Lung (tissue), 12 donors: ENCODE data around the gene NABP1. TPM values are rescaled to one million over a fixed set of nuclear protein-coding genes. Genes with fewer than 3 reads are reported as not detected.

Source experiments
- ATAC-seq: fragments of 200-7000 bp; cut with Tn5 transposase; one replicate; pipeline ENCODE4 v1.9.1; 2020; ENCODE audit warnings: moderate number of reproducible peaks; ENCODE audit not compliant: insufficient read depth, low FRiP score
- DNase-seq, 3 donors: peaks; one replicate each; pipeline ENCODE4 v3.0.0-alpha.2; 2013 to 2017
- H3K27ac ChIP-seq, 2 donors: one replicate each; pipeline ENCODE4 v1.5.1; 2013; ENCODE audit warnings: mild to moderate bottlenecking in 2 of 2, moderate library complexity in 2 of 2, control low read depth in 1 of 2, inconsistent platforms in 1 of 2, low read depth in 1 of 2, low read length in 1 of 2
- H3K27me3 ChIP-seq, 3 donors: one replicate each; pipeline ENCODE4 v1.5.1; 2013; ENCODE audit warnings: low read length in 2 of 3; ENCODE audit not compliant: control insufficient read depth in 3 of 3, insufficient read depth in 3 of 3
- H3K36me3 ChIP-seq, 4 donors: one replicate each; pipeline ENCODE4 v1.5.1; 2013; ENCODE audit warnings: low read length in 4 of 4, mild to moderate bottlenecking in 1 of 4, moderate library complexity in 1 of 4; ENCODE audit not compliant: control insufficient read depth in 4 of 4, insufficient read depth in 4 of 4
- H3K4me1 ChIP-seq, 5 donors: one replicate each; pipeline ENCODE4 v1.5.1; 2013; ENCODE audit warnings: low read length in 5 of 5, mild to moderate bottlenecking in 2 of 5, moderate library complexity in 1 of 5; ENCODE audit not compliant: control insufficient read depth in 5 of 5, insufficient read depth in 5 of 5
- H3K4me3 ChIP-seq: one replicate; pipeline ENCODE4 v1.5.1; 2013; ENCODE audit warnings: mild to moderate bottlenecking, control low read depth, moderate library complexity
- H3K9ac ChIP-seq, 2 donors: one replicate each; pipeline ENCODE4 v1.5.1; 2013; ENCODE audit warnings: low read length in 2 of 2, control low read depth in 1 of 2; ENCODE audit not compliant: insufficient read depth in 1 of 2
- H3K9me3 ChIP-seq, 4 donors: one replicate each; pipeline ENCODE4 v1.5.1; 2013; ENCODE audit warnings: low read length in 3 of 4, mild to moderate bottlenecking in 1 of 4, moderate library complexity in 1 of 4; ENCODE audit not compliant: control insufficient read depth in 4 of 4, insufficient read depth in 3 of 4
- CTCF ChIP-seq: IDR thresholded peaks from 2 replicates; pipeline ENCODE4 v1.5.1; 2012; ENCODE audit warnings: mild to moderate bottlenecking; ENCODE audit errors: control extremely low read depth, extremely low read depth
- WGBS, 2 donors: extraction: QIAGEN DNeasy Blood & Tissue Kit; methylation state at CpG; one replicate each; pipeline ENCODE4 v1.1.7; 2013; 5-methylcytosine and 5-hydroxymethylcytosine counted together
- polyA plus RNA-seq, 2 donors: library from polyadenylated mRNA; stranded (reverse); fragments of 200-250 nt; gene quantifications; one replicate each; pipeline ENCODE4 v1.2.1, GENCODE V29; 2013
- total RNA-seq, 2 donors: library from RNA; depleted of rRNA in 1 of 2; stranded (reverse); fragments of >200 nt in 1 of 2; gene quantifications; one replicate each; pipeline ENCODE4 v1.2.1, GENCODE V29; 2014 to 2021
- donor health status: control.
- donor health status: control.
- donor health status: Bipolar disorder and iron deficiency.
- donor health status: healthy.
- donor health status: DM: yes; HTN: yes; CAD: no.

The NABP1 gene
- total and polyA plus RNA-seq, 4 donors, result 22.5 to 66.3 (median 49.1) TPM

- DNase-seq (peak in 2 of 3 donors; percentile 19 to 49), ATAC-seq (no peak)
Observed at GRCh38 chr2:191631754-191632153, 46.2 kb upstream of the NABP1 start.

GRCh38 chr2:191632426-191632825 lies 45.5 kb upstream of the NABP1 start:
- Histone ChIP-seq H3K4me1 (peaks cover 0 to 4% (median under 1%) of the 10 kb centered on the region in 5 donors), H3K36me3 (no peaks in the 10 kb centered on the region), H3K4me3 (no peak overlapping the region), H3K27me3 (no peaks in the 10 kb centered on the region), H3K9me3 (no peaks in the 10 kb centered on the region), H3K27ac (no peak overlapping the region), H3K9ac (no peak overlapping the region)
- 90 to 96% methylated on average over 3 of the region's 3 CpGs for WGBS, 2 donors
- no peak for ATAC-seq
- no peak for TF ChIP-seq CTCF
- no peak for DNase-seq

More at GRCh38 chr2:191631754-191632153, 46.2 kb upstream of the NABP1 start:
- Histone ChIP-seq H3K4me1 (peaks cover 0 to 2% (median 0%) of the 10 kb centered on the region in 5 donors), H3K9me3 (no peaks in the 10 kb centered on the region), H3K27me3 (no peaks in the 10 kb centered on the region), H3K4me3 (no peak overlapping the region), H3K36me3 (no peaks in the 10 kb centered on the region), H3K9ac (no peak overlapping the region), H3K27ac (no peak overlapping the region)
- WGBS, 2 donors, result 55 to 62% methylated on average over 1 of the region's 1 CpG
- TF ChIP-seq CTCF, result no peak

GRCh38 chr2:191634791-191635190 lies 43.1 kb upstream of the NABP1 start:
- no peak overlapping the region for H3K4me3 ChIP-seq
- no peak overlapping the region for H3K9ac ChIP-seq
- H3K27ac ChIP-seq, result no peak overlapping the region
- peaks cover 0 to 11% (median 6%) of the 10 kb centered on the region in 5 donors for H3K4me1 ChIP-seq
- H3K27me3 ChIP-seq, result no peaks in the 10 kb centered on the region
- TF ChIP-seq CTCF, result no peak
- H3K9me3 ChIP-seq, result no peaks in the 10 kb centered on the region
- H3K36me3 ChIP-seq, result no peaks in the 10 kb centered on the region
- 96 to 100% methylated on average over 1 of the region's 1 CpG for WGBS, 2 donors
- no peak for DNase-seq
- no peak for ATAC-seq
